ENCODE measurements around the gene THBS3.
"Not testable (repeated sequence)": the region's sequence is repeated elsewhere in the genome, so short reads cannot be mapped to it uniquely, and the experiment has no call there.

THBS3 gene

GRCh38 chr1:155208541-155209311, 1.0 kb upstream of the THBS3 start, which contains the start of gene MTX1:
Gene MTX1, plus strand, starts transcription at chr1:155208695. Its CDS starts 110 bp downstream, at chr1:155208805.
- in situ Hi-C loops (cut with MboI; ENCODE audit: low sequenced_read_pairs), result no loop called here

- in situ Hi-C loops (cut with MboI; ENCODE audit: low sequenced_read_pairs), result no loop called here
Observed at GRCh38 chr1:155206891-155207805, 549 bp downstream of the THBS3 start.

- in situ Hi-C loops (cut with MboI; ENCODE audit: low sequenced_read_pairs), result no loop called here
Observed at GRCh38 chr1:155205969-155206593, 1.6 kb downstream of the THBS3 start.

GRCh38 chr1:155205035-155205434, 2.7 kb downstream of the THBS3 start:
- in situ Hi-C loops (cut with MboI; ENCODE audit: low sequenced_read_pairs), result no loop called here

GRCh38 chr1:155202731-155203515, 4.8 kb downstream of the THBS3 start:
- in situ Hi-C loops (cut with MboI; ENCODE audit: low sequenced_read_pairs), result no loop called here

GRCh38 chr1:155202198-155202597, 5.5 kb downstream of the THBS3 start:
- in situ Hi-C loops (cut with MboI; ENCODE audit: low sequenced_read_pairs), result no loop called here

GRCh38 chr1:155200920-155201319, 6.8 kb downstream of the THBS3 start:
- in situ Hi-C loops (cut with MboI; ENCODE audit: low sequenced_read_pairs), result no loop called here

GRCh38 chr1:155199792-155200191, 7.9 kb downstream of the THBS3 start:
- in situ Hi-C loops (cut with MboI; ENCODE audit: low sequenced_read_pairs), result no loop called here

- in situ Hi-C loops (cut with MboI; ENCODE audit: low sequenced_read_pairs), result no loop called here
Observed at GRCh38 chr1:155198547-155198906, 9.2 kb downstream of the THBS3 start.

GRCh38 chr1:155197901-155198546, 9.7 kb downstream of the THBS3 start:
- in situ Hi-C loops (cut with MboI; ENCODE audit: low sequenced_read_pairs), result no loop called here

- in situ Hi-C loops (cut with MboI; ENCODE audit: low sequenced_read_pairs), result no loop called here
Observed at GRCh38 chr1:155196893-155197638, 10.6 kb downstream of the THBS3 start.

GRCh38 chr1:155196103-155196892, 11.4 kb downstream of the THBS3 start:
- in situ Hi-C loops (cut with MboI; ENCODE audit: low sequenced_read_pairs), result no loop called here

GRCh38 chr1:155195201-155196102, 12.2 kb downstream of the THBS3 start:
- in situ Hi-C loops (cut with MboI; ENCODE audit: low sequenced_read_pairs), result no loop called here

- in situ Hi-C loops (cut with MboI; ENCODE audit: low sequenced_read_pairs), result not testable (repeated sequence)
Observed at GRCh38 chr1:155193991-155194240, 13.8 kb downstream of the THBS3 start.

- in situ Hi-C loops (cut with MboI; ENCODE audit: low sequenced_read_pairs), result no loop called here
Observed at GRCh38 chr1:155193275-155193990, 14.3 kb downstream of the THBS3 start.

- in situ Hi-C loops (cut with MboI; ENCODE audit: low sequenced_read_pairs), result no loop called here
Observed at GRCh38 chr1:155192346-155193274, 15.1 kb downstream of the THBS3 start.
